Skin of body (tissue), 3 donors: ENCODE results near the gene UBXN7. TPM values are rescaled to one million over a fixed set of nuclear protein-coding genes. Genes with fewer than 3 reads are reported as not detected.
"Not testable (repeated sequence)": the region's sequence is repeated elsewhere in the genome, so short reads cannot be mapped to it uniquely, and the experiment has no call there.

ENCODE experiments used
- DNase-seq: peaks from one replicate; lab custom pipeline; 2025; lab: John Stamatoyannopoulos, UW
- small RNA-seq: library from RNA; depleted of rRNA; stranded (forward); fragments of <200 nt; gene quantifications from one replicate; pipeline ENCODE3, GENCODE V24; 2014; ENCODE audit warnings: low replicate concordance
- total RNA-seq: library from RNA; depleted of rRNA; stranded (reverse); fragments of >200 nt; gene quantifications from one replicate; pipeline ENCODE4 v1.2.3, GENCODE V29; 2014

The UBXN7 gene
- total RNA-seq, 1 donor from 2014 or later: 29.8 TPM

DNA sequence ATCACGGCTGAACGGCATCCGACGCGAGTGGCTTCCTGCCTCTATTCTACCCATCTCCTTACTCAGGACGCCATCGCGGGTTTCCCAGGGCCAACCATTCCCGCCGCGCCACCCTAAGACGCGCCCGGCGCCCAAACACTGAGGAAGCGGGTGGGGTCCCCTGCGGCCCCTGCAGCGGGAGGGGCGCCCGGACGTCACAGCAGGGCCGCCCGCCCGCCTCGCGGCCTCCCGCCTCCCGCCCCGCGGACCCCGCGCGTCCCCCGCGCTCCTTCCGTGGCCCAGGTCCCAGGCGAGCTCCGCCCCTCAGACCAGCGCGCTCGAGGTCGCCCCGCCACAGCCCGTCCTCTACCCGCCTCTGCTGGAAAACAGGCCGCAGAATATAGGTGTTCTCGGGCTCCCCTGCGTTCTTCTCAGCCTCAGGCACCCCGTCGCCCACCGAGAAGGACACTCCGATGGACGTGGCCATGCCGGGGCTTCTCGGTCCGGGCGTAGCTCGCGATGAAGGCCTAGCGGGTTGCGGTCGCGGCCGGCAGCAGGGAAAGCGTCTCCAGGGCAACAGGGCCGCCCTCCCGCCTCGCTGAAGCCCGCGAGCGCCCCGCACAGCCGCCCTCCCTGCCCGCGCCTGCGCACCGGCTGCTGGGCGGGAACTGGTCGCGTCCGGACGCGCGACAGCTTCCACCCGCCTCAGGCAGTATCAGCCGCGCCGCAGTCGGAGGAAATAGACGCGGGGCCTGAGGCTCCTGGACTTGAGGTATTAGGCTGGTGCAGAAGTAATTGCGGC, 114.3 kb downstream of the UBXN7 start, which contains the start of gene DYNLT2B:
Gene DYNLT2B (minus strand): TSS at position 554 of the 781 bp plus-strand sequence. CDS start 88 bp downstream, at position 466.
- peak; percentile 90 for DNase-seq

DNA sequence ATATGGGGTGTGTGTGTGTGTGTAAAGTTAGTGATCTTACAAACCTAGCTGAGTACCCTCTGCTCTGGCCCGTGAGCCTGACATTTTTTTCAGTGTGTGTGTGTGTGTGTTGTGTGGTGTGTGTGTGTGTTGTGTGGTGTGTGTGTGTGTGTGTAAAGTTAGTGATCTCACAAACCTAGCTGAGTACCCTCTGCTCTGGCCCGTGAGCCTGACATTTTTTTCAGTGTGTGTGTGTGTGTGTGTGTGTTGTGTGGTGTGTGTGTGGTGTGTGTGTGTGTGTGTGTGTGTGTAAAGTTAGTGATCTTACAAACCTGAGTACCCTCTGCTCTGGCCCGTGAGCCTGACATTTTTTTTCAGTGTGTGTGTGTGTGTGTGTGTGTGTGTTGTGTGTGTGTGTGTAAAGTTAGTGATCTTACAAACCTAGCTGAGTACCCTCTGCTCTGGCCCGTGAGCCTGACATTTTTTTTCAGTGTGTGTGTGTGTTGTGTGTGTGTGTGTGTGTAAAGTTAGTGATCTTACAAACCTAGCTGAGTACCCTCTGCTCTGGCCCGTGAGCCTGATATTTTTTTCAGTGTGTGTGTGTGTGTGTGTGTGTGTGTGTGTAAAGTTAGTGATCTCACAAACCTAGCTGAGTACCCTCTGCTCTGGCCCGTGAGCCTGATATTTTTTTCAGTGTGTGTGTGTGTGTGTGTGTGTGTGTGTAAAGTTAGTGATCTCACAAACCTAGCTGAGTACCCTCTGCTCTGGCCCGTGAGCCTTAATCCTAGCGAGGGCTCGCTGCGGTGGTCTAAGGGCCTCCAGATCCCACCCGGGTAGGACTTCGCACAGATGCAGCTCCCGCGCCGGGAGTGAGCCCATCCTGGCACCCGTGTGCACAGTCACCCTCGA, 115.2 kb downstream of the UBXN7 start:
- DNase-seq: not testable (repeated sequence)

DNA sequence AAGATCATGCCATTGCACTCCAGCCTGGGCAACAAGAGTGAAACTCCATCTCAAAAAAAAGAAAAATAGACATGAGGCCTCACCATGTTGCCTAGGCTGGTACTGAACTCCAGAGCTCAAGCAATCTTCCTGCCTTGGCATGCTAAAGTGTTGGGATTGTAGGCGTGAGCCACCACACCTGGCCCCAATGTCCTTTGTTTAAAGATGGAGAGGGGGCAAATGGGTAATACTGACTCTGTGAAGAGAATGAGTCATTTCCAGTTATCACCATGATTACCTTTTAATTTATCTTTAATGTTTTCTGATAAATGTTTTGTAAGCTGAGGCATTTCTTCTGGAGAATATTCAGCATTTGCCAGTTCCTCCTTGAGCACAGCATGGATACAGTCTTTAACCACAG, 116.4 kb downstream of the UBXN7 start:
- DNase-seq: no peak

DNA sequence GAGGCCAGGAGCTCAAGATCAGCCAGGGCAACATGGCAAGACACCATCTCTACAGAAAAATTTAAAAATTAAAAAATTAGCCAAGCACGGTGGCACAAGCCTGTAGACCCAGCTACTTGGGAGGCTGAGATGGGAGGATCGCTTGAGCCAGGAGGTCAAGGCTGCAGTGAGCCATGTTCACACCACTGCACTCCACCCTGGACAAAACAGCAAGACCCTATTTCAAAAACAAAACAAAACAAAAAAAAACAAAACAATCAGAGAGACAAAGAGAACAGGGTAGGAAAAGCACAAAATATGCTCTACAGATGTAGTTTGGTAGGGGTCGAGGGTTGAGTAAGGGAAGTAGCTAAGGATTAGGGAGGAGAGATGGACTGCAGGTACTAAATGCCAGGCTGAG, 117.6 kb downstream of the UBXN7 start:
- DNase-seq: no peak

DNA sequence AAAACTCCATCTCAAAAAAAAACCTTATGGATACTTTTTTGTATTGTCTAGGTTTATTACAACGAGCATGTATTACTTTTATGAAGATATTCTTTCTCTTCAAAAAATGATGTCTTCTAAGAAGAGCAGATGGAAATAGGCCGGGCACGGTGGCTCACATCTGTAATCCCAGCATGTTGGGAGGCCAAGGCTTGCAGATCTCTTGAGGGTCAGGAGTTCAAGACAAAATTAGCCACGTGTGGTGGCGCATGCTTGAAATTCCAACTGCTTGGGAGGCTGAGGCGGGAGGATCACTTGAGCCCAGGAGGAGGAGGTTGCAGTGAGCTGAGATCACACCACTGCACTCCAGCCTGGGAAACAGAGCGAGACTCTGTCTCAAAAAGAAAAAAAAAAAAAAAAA, 118.1 kb downstream of the UBXN7 start:
- not testable (repeated sequence) for DNase-seq

DNA sequence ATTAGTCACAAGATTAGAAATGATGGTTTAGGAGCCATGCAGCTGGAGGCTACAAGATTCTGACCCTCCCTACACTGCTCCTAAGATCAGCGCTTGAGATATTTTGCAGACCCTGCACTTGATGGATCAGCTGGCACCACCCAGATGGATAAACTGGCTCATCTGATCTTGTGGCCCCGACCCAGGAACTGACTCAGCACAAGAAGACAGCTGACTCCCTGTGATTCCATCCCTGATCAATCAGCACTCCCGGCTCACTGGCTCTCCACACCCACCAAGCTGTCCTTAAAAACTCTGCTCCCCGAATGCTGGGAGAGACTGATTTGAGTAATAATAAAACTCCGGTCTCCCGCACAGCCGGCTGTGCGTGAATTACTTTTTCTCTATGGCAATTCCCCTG, 129.3 kb downstream of the UBXN7 start:
- not testable (repeated sequence) for DNase-seq

DNA sequence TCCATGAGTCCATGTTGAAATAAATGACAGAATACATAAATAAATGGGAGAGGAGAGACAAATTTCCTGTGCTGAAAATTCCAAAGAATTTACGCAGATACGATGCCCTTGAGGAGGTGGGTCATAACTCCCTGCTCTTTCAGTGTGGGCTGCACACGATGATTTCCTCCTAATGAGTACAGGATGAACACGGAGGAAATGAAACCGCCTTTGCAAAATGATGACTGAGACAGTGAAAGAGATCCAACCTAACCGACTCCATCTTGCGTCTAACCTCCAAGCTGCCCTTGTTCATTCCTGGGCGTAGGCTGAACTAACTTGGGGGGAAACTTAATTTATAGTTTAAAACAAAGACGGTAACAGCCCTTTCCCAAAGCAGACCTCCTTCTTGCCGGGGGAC, 129.7 kb downstream of the UBXN7 start:
- not testable (repeated sequence) for DNase-seq

DNA sequence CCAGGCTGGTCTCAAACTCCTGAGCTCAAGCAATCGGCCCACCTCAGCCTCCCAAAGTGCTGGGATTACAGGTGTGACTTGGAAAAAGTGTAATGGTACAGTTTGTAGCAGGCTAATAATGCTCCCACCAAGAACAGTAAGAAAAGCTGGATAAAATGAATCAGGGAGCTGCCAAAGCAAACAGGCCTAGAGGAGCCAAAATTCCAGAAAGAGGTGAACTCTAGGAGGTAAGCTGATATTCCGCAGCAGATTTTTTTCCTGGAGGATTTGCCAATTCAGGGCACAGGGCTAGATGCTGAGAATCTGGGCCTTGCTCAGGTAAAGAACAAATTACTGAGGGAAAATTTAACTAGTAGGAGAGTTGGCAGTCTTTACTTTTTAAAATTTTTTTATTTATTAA, 133.7 kb downstream of the UBXN7 start:
- no peak for DNase-seq

Small RNA genes within 50 kb of the gene (small RNA-seq; reads per million reads assigned to genes)
- gene AC069257.2: not detected
- gene AC083822.1: not detected
- not detected for gene AC117490.1
- gene RN7SL434P: not detected
- gene RN7SL738P: not detected
- not detected for gene RNU6-1279P
- not detected for gene RNU6-910P

Other genes with a start within 250 kb of the UBXN7 start
- gene ZDHHC19, start 221.0 kb downstream of the UBXN7 start, total RNA-seq: not detected
- gene SLC51A, start 215.9 kb downstream of the UBXN7 start, total RNA-seq: 0.49 TPM
- gene PCYT1A, start 144.7 kb downstream of the UBXN7 start, total RNA-seq: 42.2 TPM
- 5.7 TPM for gene DYNLT2B, start 114.2 kb downstream of the UBXN7 start, total RNA-seq
- gene TM4SF19, start 94.0 kb downstream of the UBXN7 start, total RNA-seq: not detected
- gene RNF168, start 71.3 kb upstream of the UBXN7 start, total RNA-seq: 18.2 TPM
- gene SMCO1, start 82.9 kb upstream of the UBXN7 start, total RNA-seq: 0.79 TPM
- 9.7 TPM for gene WDR53, start 136.1 kb upstream of the UBXN7 start, total RNA-seq
- gene FBXO45, start 136.2 kb upstream of the UBXN7 start, total RNA-seq: 15.0 TPM
- gene NRROS, start 207.3 kb upstream of the UBXN7 start, total RNA-seq: 3.9 TPM